Measurements from ENCODE around the gene EP400.

Gene EP400

GRCh38 chr12:132054983-132055382, 105.2 kb downstream of the EP400 start:
- TF ChIP-seq CTCF (IDR thresholded peaks at IDR 0.05): no peak

GRCh38 chr12:132055535-132056096, 105.9 kb downstream of the EP400 start:
- no peak for TF ChIP-seq CTCF (IDR thresholded peaks at IDR 0.05)

GRCh38 chr12:132056320-132056719, 106.6 kb downstream of the EP400 start:
- TF ChIP-seq CTCF (IDR thresholded peaks at IDR 0.05): no peak

GRCh38 chr12:132056951-132057350, 107.2 kb downstream of the EP400 start:
- no peak for TF ChIP-seq CTCF (IDR thresholded peaks at IDR 0.05)

GRCh38 chr12:132057691-132058090, 107.9 kb downstream of the EP400 start:
- TF ChIP-seq CTCF (IDR thresholded peaks at IDR 0.05): no peak

GRCh38 chr12:132061197-132061596, 111.5 kb downstream of the EP400 start:
- TF ChIP-seq CTCF (IDR thresholded peaks at IDR 0.05): no peak

GRCh38 chr12:132061641-132062430, 112.1 kb downstream of the EP400 start:
- TF ChIP-seq CTCF (IDR thresholded peaks at IDR 0.05): no peak

All from LNCAP (cell line).